Fibroblast of villous mesenchyme (primary cell): ENCODE results near the gene ECT2L. TPM values are rescaled to one million over a fixed set of nuclear protein-coding genes. Genes with fewer than 3 reads are reported as not detected.

Source experiments
- DNase-seq: peaks from one replicate; pipeline ENCODE4 v3.0.0-alpha.2; 2010; ENCODE audit warnings: low read depth
- H3K4me3 ChIP-seq: 2 replicates; pipeline ENCODE4 v1.5.1; 2011; ENCODE audit warnings: low read depth, mild to moderate bottlenecking, low read length
- total RNA-seq: library from RNA; depleted of rRNA; stranded (reverse); fragments of >200 nt; gene quantifications from 2 replicates; pipeline ENCODE4 v1.2.3, GENCODE V29; 2012
- TF ChIP-seq, protein P1 (sequence below): IDR thresholded peaks from 2 replicates; pipeline ENCODE4 v1.5.1; 2012; ENCODE audit warnings: low read depth, mild to moderate bottlenecking, low read length; ENCODE audit not compliant: insufficient read depth

ECT2L gene
- total RNA-seq, 1 donor, result not detected

DNA sequence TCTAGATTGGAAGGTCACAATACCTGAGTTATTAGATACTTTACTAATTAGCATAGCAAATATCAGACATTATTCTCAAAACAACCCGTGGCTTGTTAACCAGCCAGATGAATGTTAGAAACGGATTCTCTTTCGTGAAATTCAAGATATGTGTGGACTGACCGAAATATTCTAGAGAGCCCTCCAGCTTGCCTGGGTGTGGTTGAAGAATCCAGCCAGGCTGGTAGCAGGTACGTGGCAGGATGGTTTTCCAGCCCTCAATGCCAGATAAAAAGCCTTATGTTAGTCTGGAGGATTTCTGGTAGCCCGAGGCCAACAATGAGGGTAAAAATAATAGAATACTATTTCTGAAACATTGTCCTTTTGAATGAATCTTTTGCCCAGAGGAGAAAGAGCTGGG, 19.3 kb downstream of the ECT2L start:
- TF ChIP-seq, protein P1, sequence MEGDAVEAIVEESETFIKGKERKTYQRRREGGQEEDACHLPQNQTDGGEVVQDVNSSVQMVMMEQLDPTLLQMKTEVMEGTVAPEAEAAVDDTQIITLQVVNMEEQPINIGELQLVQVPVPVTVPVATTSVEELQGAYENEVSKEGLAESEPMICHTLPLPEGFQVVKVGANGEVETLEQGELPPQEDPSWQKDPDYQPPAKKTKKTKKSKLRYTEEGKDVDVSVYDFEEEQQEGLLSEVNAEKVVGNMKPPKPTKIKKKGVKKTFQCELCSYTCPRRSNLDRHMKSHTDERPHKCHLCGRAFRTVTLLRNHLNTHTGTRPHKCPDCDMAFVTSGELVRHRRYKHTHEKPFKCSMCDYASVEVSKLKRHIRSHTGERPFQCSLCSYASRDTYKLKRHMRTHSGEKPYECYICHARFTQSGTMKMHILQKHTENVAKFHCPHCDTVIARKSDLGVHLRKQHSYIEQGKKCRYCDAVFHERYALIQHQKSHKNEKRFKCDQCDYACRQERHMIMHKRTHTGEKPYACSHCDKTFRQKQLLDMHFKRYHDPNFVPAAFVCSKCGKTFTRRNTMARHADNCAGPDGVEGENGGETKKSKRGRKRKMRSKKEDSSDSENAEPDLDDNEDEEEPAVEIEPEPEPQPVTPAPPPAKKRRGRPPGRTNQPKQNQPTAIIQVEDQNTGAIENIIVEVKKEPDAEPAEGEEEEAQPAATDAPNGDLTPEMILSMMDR, result no peak
- no peak overlapping the region for H3K4me3 ChIP-seq

DNA sequence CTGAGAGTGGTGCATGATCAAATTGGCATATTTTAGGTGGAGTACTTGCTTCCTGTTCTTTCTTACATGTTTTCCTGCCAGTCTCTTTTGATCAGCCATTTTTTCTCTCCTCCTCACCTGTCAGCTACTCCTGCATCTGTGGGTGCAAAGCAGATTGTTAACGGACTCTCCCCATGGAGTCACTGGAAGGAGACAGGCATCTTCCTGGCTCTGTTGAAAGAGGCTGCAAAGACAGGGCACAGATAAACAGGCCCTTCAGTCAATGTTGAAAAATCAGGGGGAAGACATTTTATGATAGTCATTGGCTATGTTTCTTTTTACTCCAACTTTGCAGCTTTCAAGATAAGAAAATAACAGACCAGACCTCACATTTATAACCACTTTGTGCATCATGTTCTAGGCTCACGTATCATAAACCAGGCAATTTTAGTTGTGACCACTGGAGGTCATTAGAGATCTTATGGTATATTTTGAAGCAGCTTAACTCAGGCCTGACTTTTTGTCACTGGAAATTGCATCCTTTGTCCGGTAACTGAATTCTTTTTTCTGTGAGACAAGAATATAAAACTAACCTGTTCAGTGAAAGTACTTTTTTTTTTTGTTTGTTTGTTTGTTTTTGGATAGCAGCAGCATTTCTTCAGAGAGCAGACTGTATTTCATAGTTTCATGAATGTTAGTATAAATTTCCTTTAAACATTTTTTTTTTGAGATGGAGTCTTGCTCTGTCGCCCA, 20.1 kb downstream of the ECT2L start:
- H3K4me3 ChIP-seq, result no peak overlapping the region
- TF ChIP-seq, protein P1, result peak; percentile 71
- DNase-seq, result peak; percentile 74

More for the DNA sequence above, 19.3 kb downstream of the ECT2L start:
- DNase-seq, result no peak

DNA sequence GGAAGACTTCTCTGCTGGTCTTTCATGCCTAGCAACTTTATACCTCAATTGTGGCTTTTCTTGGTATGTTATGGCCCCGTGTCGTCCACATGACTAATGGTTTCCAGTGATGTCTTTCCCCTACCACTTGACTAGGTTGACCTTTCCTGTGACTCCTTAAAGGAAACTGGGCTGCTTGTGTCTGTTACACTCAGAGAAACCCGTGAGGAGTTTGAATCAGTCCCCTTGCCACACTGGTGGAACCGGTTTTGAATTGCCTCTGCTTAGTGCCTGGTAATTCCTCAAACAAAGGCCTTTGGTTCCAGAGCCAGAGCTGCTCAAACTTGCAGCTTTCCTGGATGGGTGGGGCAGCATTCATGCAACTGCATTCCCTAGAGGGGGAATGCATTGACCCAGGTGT, 21.9 kb downstream of the ECT2L start:
- TF ChIP-seq, protein P1, result no peak
- no peak overlapping the region for H3K4me3 ChIP-seq
- peak; percentile 53 for DNase-seq

DNA sequence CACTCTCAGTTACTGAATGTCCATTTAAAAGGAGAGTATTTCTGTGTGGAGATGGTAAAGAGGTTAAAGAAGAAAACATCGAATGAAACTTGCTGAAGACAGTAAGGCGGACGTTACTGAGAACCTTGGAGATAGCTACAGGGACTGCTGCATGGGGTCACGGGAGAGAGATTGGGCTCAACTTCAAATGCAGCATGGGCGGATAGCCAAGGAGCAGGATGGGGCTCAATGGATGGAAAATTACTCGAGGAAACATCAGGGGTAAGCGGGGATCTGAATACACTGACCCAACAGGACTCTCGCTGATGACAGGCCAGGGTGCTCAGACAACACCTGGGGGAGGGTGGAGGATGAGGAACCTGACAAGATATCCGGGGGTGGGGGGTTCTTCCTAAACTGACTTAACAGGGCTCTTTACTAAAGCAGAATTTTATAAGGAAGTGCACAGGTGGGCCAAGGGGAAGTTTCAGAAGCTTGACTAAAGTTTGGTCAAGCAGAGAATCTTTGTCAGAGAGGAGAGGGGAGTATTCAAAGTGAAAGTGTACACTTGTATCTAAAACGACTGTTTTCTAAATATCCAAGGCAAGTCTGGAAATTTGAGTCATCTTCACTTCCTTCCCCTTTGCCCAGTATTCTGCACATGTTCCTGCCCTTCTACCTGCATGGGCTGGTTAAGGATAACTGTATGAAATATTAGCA, 22.8 kb downstream of the ECT2L start:
- H3K4me3 ChIP-seq, result no peak overlapping the region
- TF ChIP-seq, protein P1, result no peak
- no peak for DNase-seq

DNA sequence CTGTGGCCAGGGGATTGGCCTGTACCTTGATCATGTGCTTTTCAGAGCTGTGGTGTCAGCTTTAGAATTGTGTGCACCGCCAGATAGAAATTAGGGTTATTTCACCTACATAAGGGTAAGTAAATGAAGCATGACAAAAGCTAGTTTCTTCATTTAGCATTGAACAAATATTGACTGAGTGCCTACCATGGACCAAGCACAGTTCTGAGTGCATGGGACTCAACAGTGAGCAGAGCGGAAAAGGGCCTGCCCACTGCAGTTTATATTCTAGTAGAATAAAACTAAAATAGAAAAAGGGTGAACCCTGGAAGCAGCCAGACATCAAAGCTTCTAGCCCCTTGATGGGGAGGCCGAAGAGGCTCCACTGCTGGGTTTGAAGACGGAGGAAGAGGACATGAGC, 25.6 kb downstream of the ECT2L start:
- TF ChIP-seq, protein P1, result no peak
- H3K4me3 ChIP-seq, result no peak overlapping the region
- DNase-seq, result no peak

DNA sequence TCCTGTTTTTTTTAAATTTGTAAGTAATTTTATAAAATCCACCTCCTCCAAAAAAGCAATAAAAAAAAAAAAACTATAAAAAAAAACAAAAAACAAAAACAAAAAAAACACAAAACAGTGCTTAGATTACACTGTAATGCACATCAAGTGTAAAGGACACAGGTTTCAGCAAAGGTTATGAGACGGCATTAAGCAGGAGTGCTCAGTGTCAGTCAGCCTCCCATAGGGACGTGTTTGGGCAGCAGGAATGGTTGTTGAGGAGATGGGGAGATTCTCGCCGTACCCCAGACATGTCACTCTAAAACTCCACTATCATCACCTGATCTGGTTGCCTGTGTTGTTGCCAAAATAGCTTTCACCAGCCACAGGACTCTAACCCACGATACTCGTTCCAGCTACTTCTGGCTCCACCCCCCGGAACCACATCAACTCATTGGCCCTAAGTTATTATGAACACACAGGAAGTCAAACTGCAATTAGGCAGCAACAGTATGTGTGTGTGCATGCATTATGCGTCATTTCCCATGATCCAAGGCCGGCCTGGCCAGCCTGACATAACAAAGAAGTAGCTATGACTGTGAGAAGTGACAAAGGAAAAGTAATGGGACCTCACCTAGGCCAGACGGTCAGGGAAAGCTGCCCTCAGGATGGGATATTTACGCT, 28.7 kb downstream of the ECT2L start:
- no peak overlapping the region for H3K4me3 ChIP-seq
- TF ChIP-seq, protein P1, result no peak
- no peak for DNase-seq
